ENCODE data around the gene CPAMD8. TPM values are rescaled to one million over a fixed set of nuclear protein-coding genes. Genes with fewer than 3 reads are reported as not detected.

CPAMD8 gene
- total and polyA plus RNA-seq, 2 of the 8 experiments (the other 6 are each of a cell fraction or from before 2014, with no cell fraction given): 6.1 to 9.2 TPM

GRCh38 chr19:17075035-17075863 is 48.6 kb upstream of the CPAMD8 start, which contains the start of the genes HAUS8 and MYO9B (continued):
- TF ChIP-seq CHD7 (IDR thresholded peaks at IDR 0.05; ENCODE audit: insufficient replicate concordance, low read length) (no peak), SP2 (IDR thresholded peaks at IDR 0.05; ENCODE audit: low read length) (no peak), RFX5 (IDR thresholded peaks at IDR 0.05; ENCODE audit: borderline replicate concordance, low read depth, low read length) (no peak), POLR2A (IDR thresholded peaks at IDR 0.05; ENCODE audit: control extremely low read depth in 1 of 2, low read depth in 2 of 2, low read length in 2 of 2) (peak in 1 of 2 experiments; percentile 96; a peak in 2 of 3 replicates), TAF7 (optimal IDR thresholded peaks at IDR 0.05; ENCODE audit: borderline replicate concordance, low read depth, low read length) (peak; percentile 96), KDM5A (IDR thresholded peaks at IDR 0.05; ENCODE audit: low read length) (no peak), USF2 (IDR thresholded peaks at IDR 0.05; ENCODE audit: low read length) (no peak), EP300 (IDR thresholded peaks at IDR 0.05; ENCODE audit: borderline replicate concordance in 1 of 2, low read depth in 2 of 2, low read length in 2 of 2) (peak in 1 of 2 experiments; percentile 100; a peak in 2 of 3 replicates)

Data from H1 (cell line).